Measurements from ENCODE around the gene C17orf75. TPM values are rescaled to one million over a fixed set of nuclear protein-coding genes. Genes with fewer than 3 reads are reported as not detected.
"Not testable (repeated sequence)": the region's sequence is repeated elsewhere in the genome, so short reads cannot be mapped to it uniquely, and the experiment has no call there.

The C17orf75 gene
- total RNA-seq, 1 donor from 2014 or later = 16.2 TPM

DNA sequence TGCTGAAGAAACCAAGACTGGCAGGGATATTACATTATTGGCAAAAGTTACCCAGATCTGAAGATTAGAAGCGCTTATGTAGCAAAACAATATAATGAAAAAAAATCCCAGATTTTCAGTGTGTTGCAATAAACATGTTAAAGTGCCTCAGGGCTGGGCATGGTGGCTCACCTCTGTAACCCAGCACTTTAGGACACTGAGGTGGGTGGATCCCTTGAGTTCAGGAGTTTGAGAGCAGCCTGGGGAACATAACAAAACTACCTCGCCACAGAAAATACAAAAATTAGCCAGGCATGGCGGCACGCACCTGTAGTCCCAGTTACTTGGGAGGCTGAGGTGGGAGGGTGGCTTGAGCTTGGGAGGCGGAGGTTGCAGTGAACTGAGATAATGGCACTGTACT, 14.8 kb upstream of the C17orf75 start:
- no peaks in the 10 kb centered on the region for H3K27me3 ChIP-seq (ENCODE audit: insufficient read depth, low read length)
- H3K36me3 ChIP-seq (ENCODE audit: insufficient read depth, low read length) = peaks cover 64% of the 10 kb centered on the region
- peaks cover 98% of the 10 kb centered on the region for H3K79me2 ChIP-seq (ENCODE audit: insufficient read depth, low read length)
- Mint-ChIP-seq H3K27me3 (ENCODE audit: low read depth, unreplicated experiment) (no peaks in the 10 kb centered on the region), H3K36me3 (ENCODE audit: low read depth, unreplicated experiment) (peaks cover 10% of the 10 kb centered on the region), H3K4me1 (ENCODE audit: low read depth, unreplicated experiment) (peaks cover 17% of the 10 kb centered on the region), H3K4me3 (ENCODE audit: unreplicated experiment) (peak overlapping the region; percentile 45), H3K27ac (ENCODE audit: unreplicated experiment) (peak overlapping the region; percentile 58), H3K9me3 (ENCODE audit: unreplicated experiment) (no peaks in the 10 kb centered on the region)
- TF ChIP-seq, protein P1, sequence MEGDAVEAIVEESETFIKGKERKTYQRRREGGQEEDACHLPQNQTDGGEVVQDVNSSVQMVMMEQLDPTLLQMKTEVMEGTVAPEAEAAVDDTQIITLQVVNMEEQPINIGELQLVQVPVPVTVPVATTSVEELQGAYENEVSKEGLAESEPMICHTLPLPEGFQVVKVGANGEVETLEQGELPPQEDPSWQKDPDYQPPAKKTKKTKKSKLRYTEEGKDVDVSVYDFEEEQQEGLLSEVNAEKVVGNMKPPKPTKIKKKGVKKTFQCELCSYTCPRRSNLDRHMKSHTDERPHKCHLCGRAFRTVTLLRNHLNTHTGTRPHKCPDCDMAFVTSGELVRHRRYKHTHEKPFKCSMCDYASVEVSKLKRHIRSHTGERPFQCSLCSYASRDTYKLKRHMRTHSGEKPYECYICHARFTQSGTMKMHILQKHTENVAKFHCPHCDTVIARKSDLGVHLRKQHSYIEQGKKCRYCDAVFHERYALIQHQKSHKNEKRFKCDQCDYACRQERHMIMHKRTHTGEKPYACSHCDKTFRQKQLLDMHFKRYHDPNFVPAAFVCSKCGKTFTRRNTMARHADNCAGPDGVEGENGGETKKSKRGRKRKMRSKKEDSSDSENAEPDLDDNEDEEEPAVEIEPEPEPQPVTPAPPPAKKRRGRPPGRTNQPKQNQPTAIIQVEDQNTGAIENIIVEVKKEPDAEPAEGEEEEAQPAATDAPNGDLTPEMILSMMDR (IDR thresholded peaks at IDR 0.05; ENCODE audit: insufficient read depth, low read depth, low read length) = no peak
- no peak for TF ChIP-seq EZH2 (IDR thresholded peaks at IDR 0.05; ENCODE audit: insufficient read depth, low read length)
- no peak for FAIRE-seq
- H3K9me3 ChIP-seq (ENCODE audit: insufficient read depth, low read depth, low read length) = no peaks in the 10 kb centered on the region
- H3K9ac ChIP-seq (ENCODE audit: low read length) = no peak overlapping the region
- H3K27ac ChIP-seq (ENCODE audit: low read depth, low read length) = no peak overlapping the region
- DNase-seq (ENCODE audit: low read depth) = no peak
- H3K4me1 ChIP-seq (ENCODE audit: insufficient read depth, low read length) = peaks cover 17% of the 10 kb centered on the region
- H2AFZ ChIP-seq (ENCODE audit: low read depth, low read length) = no peak overlapping the region
- H3K4me2 ChIP-seq (ENCODE audit: low read length) = no peak overlapping the region
- no peak overlapping the region for H3K4me3 ChIP-seq (ENCODE audit: insufficient read depth, low read depth, low read length)
- peaks cover 93% of the 10 kb centered on the region for H4K20me1 ChIP-seq (ENCODE audit: insufficient read depth, low read length)

DNA sequence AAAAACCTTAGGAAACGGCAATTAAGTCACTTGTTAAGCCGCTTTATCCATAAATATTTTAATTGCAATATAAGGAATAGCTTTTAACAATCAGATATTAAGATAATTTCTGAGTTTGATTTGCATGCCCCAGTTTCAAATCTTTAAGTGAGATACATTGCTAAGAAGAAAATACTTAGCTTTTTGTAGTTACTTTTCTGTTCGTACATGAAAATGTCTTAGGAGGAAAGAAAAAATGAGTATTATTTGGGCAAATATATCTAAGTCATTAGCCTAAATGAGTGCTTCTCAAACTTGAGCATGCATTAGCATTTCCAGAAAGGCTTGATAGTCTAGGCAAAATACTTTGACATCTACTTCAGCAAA, 14.4 kb upstream of the C17orf75 start:
- Mint-ChIP-seq H3K27me3 (ENCODE audit: low read depth, unreplicated experiment) (no peaks in the 10 kb centered on the region), H3K4me1 (ENCODE audit: low read depth, unreplicated experiment) (peaks cover 17% of the 10 kb centered on the region), H3K27ac (ENCODE audit: unreplicated experiment) (no peak overlapping the region), H3K36me3 (ENCODE audit: low read depth, unreplicated experiment) (peaks cover 10% of the 10 kb centered on the region), H3K4me3 (ENCODE audit: unreplicated experiment) (no peak overlapping the region), H3K9me3 (ENCODE audit: unreplicated experiment) (no peaks in the 10 kb centered on the region)
- Histone ChIP-seq H3K4me2 (ENCODE audit: low read length) (peak overlapping the region; percentile 53), H3K4me1 (ENCODE audit: insufficient read depth, low read length) (peaks cover 17% of the 10 kb centered on the region), H3K79me2 (ENCODE audit: insufficient read depth, low read length) (peaks cover 98% of the 10 kb centered on the region), H3K36me3 (ENCODE audit: insufficient read depth, low read length) (peaks cover 61% of the 10 kb centered on the region), H4K20me1 (ENCODE audit: insufficient read depth, low read length) (peaks cover 94% of the 10 kb centered on the region), H3K27ac (ENCODE audit: low read depth, low read length) (no peak overlapping the region), H3K9me3 (ENCODE audit: insufficient read depth, low read depth, low read length) (no peaks in the 10 kb centered on the region), H3K4me3 (ENCODE audit: insufficient read depth, low read depth, low read length) (no peak overlapping the region), H3K27me3 (ENCODE audit: insufficient read depth, low read length) (no peaks in the 10 kb centered on the region), H3K9ac (ENCODE audit: low read length) (no peak overlapping the region), H2AFZ (ENCODE audit: low read depth, low read length) (no peak overlapping the region)
- FAIRE-seq (no peak), DNase-seq (ENCODE audit: low read depth) (no peak)
- TF ChIP-seq, protein P1 (IDR thresholded peaks at IDR 0.05; ENCODE audit: insufficient read depth, low read depth, low read length) = no peak
- TF ChIP-seq EZH2 (IDR thresholded peaks at IDR 0.05; ENCODE audit: insufficient read depth, low read length) = no peak

DNA sequence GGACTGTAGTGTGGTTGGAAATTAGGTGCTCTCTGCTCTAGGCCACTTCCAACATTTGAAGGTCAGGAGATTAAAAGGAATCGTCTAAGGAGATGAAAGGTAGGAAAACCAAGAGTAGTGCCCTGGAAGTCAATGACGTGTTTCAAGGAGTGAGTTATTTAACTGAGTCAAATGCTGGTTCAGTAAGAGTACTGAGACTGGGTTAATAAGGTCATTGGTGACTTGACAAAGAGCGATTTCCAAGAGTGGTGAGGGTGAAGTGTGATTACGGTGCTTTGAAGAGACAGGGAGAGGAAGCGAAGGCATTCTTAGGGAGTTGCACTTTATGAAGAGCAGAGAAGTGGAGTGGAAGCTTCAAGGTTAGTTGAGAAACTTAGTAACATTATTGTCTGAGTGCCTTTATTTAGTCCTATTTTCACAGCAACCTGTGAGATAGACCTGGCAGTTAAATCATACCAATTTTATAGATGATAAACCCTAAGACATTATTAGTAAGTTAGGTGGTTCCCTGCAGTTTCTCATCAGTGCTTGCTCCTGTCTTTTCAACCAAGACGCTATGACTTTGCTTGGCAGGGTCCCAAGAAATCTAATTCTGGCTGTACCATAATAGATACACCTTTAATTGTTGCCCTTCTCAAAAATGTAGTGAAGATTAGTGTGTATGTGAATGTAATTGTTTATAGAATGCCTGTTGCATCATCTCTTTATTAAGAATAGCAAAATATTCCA, 13.8 kb upstream of the C17orf75 start:
- Histone ChIP-seq H3K79me2 (ENCODE audit: insufficient read depth, low read length) (peaks cover 98% of the 10 kb centered on the region), H3K36me3 (ENCODE audit: insufficient read depth, low read length) (peaks cover 55% of the 10 kb centered on the region), H3K9ac (ENCODE audit: low read length) (peak overlapping the region; percentile 4), H2AFZ (ENCODE audit: low read depth, low read length) (no peak overlapping the region), H3K27me3 (ENCODE audit: insufficient read depth, low read length) (no peaks in the 10 kb centered on the region), H3K4me3 (ENCODE audit: insufficient read depth, low read depth, low read length) (peak overlapping the region; percentile 15), H3K4me2 (ENCODE audit: low read length) (peak overlapping the region; percentile 53), H3K4me1 (ENCODE audit: insufficient read depth, low read length) (peaks cover 17% of the 10 kb centered on the region), H4K20me1 (ENCODE audit: insufficient read depth, low read length) (peaks cover 94% of the 10 kb centered on the region), H3K9me3 (ENCODE audit: insufficient read depth, low read depth, low read length) (no peaks in the 10 kb centered on the region), H3K27ac (ENCODE audit: low read depth, low read length) (no peak overlapping the region)
- H3K36me3 Mint-ChIP-seq (ENCODE audit: low read depth, unreplicated experiment) = peaks cover 8% of the 10 kb centered on the region
- FAIRE-seq (no peak), DNase-seq (ENCODE audit: low read depth) (no peak)
- TF ChIP-seq EZH2 (IDR thresholded peaks at IDR 0.05; ENCODE audit: insufficient read depth, low read length) = no peak
- TF ChIP-seq, protein P1 (IDR thresholded peaks at IDR 0.05; ENCODE audit: insufficient read depth, low read depth, low read length) = no peak
- peak overlapping the region; percentile 54 for H3K4me3 Mint-ChIP-seq (ENCODE audit: unreplicated experiment)
- no peaks in the 10 kb centered on the region for H3K9me3 Mint-ChIP-seq (ENCODE audit: unreplicated experiment)
- H3K27ac Mint-ChIP-seq (ENCODE audit: unreplicated experiment) = no peak overlapping the region
- peaks cover 15% of the 10 kb centered on the region for H3K4me1 Mint-ChIP-seq (ENCODE audit: low read depth, unreplicated experiment)
- no peaks in the 10 kb centered on the region for H3K27me3 Mint-ChIP-seq (ENCODE audit: low read depth, unreplicated experiment)

DNA sequence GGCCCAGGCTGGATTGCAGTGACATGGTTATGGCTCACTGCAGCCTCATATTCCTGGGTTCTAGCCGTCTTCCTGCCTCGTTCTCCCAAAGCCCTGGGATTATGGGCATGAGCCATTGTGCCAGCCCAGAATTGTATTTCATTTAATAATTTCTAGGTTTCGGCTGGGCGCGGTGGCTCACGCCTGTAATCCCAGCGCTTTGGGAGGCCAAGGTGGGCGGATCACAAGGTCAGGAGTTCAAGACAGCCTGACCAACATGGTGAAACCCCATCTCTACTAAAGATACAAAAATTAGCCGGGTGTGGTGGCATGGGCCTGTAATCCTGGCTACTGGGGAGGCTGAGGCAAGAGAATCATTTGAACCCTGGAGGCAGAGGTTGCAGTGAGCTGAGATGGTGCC, 10.8 kb upstream of the C17orf75 start:
- H3K27me3 Mint-ChIP-seq (ENCODE audit: low read depth, unreplicated experiment); H3K9me3 ChIP-seq (ENCODE audit: insufficient read depth, low read depth, low read length); H3K27me3 ChIP-seq (ENCODE audit: insufficient read depth, low read length); FAIRE-seq; H3K9me3 Mint-ChIP-seq (ENCODE audit: unreplicated experiment); DNase-seq (ENCODE audit: low read depth); H2AFZ ChIP-seq (ENCODE audit: low read depth, low read length); H3K27ac Mint-ChIP-seq (ENCODE audit: unreplicated experiment); H3K27ac ChIP-seq (ENCODE audit: low read depth, low read length): not testable (repeated sequence)
- peak overlapping the region; percentile 97 for H3K9ac ChIP-seq (ENCODE audit: low read length)
- peaks cover 33% of the 10 kb centered on the region for H3K36me3 ChIP-seq (ENCODE audit: insufficient read depth, low read length)
- H4K20me1 ChIP-seq (ENCODE audit: insufficient read depth, low read length) = peaks cover 70% of the 10 kb centered on the region
- peak overlapping the region; percentile 91 for H3K4me2 ChIP-seq (ENCODE audit: low read length)
- Mint-ChIP-seq H3K36me3 (ENCODE audit: low read depth, unreplicated experiment) (peaks cover 11% of the 10 kb centered on the region), H3K4me1 (ENCODE audit: low read depth, unreplicated experiment) (peaks cover 13% of the 10 kb centered on the region), H3K4me3 (ENCODE audit: unreplicated experiment) (peak overlapping the region; percentile 100)
- peaks cover 17% of the 10 kb centered on the region for H3K4me1 ChIP-seq (ENCODE audit: insufficient read depth, low read length)
- peak overlapping the region; percentile 89 for H3K4me3 ChIP-seq (ENCODE audit: insufficient read depth, low read depth, low read length)
- peaks cover 84% of the 10 kb centered on the region for H3K79me2 ChIP-seq (ENCODE audit: insufficient read depth, low read length)

All from astrocyte (in vitro differentiated cells and primary cell).